MM.1S (cell line): Measurements from ENCODE around the gene EGR2.

ENCODE experiments used
- DNase-seq: peaks from one replicate; pipeline ENCODE4 v3.0.0-alpha.2; 2015
- H2AFZ ChIP-seq: fragments of 300-600 bp; sonication (generic); 2 replicates; pipeline ENCODE4 v1.6.0; 2016; ENCODE audit warnings: antibody characterized with exemption, low read length
- H3F3A ChIP-seq: fragments of 300-600 bp; sonication (generic); 2 replicates; pipeline ENCODE4 v1.6.1; 2016; ENCODE audit warnings: mild to moderate bottlenecking, antibody characterized with exemption, low read length, moderate library complexity, mixed read lengths; ENCODE audit not compliant: insufficient read depth
- H3K27ac ChIP-seq: fragments of 300-600 bp; sonication (generic); 2 replicates; pipeline ENCODE4 v1.5.1; 2016; ENCODE audit warnings: mild to moderate bottlenecking, low read length
- H3K27me3 ChIP-seq: fragments of 300-600 bp; sonication (generic); replicated peaks from 2 replicates; pipeline ENCODE4 v1.6.0; 2016; ENCODE audit warnings: low read length; ENCODE audit not compliant: insufficient read depth
- H3K36me3 ChIP-seq: fragments of 300-600 bp; sonication (generic); replicated peaks from 2 replicates; pipeline ENCODE4 v1.6.1; 2016; ENCODE audit warnings: mild to moderate bottlenecking, low read length, mixed read lengths; ENCODE audit not compliant: insufficient read depth
- H3K4me1 ChIP-seq: fragments of 300-600 bp; sonication (generic); 2 replicates; pipeline ENCODE4 v1.6.1; 2016; ENCODE audit warnings: low read length, mixed read lengths
- H3K4me2 ChIP-seq: fragments of 300-600 bp; sonication (generic); 2 replicates; pipeline ENCODE4 v1.6.0; 2016; ENCODE audit warnings: low read depth, low read length
- H3K4me3 ChIP-seq: fragments of 300-600 bp; sonication (generic); 2 replicates; pipeline ENCODE4 v1.5.1; 2016; ENCODE audit warnings: low read length, mixed read lengths
- H3K79me2 ChIP-seq: fragments of 300-600 bp; sonication (generic); 2 replicates; pipeline ENCODE4 v1.6.1; 2016; ENCODE audit warnings: mixed run types, low read length, mixed read lengths
- H3K9ac ChIP-seq: fragments of 300-600 bp; sonication (generic); 2 replicates; pipeline ENCODE4 v1.6.1; 2016; ENCODE audit warnings: low read length, mixed read lengths
- H3K9me2 ChIP-seq: fragments of 300-600 bp; sonication (generic); replicated peaks from 2 replicates; pipeline ENCODE4 v1.6.1; 2016; ENCODE audit warnings: mild to moderate bottlenecking, low read length, mixed read lengths; ENCODE audit not compliant: insufficient read depth
- H3K9me3 ChIP-seq: fragments of 300-600 bp; sonication (generic); replicated peaks from 2 replicates; pipeline ENCODE4 v1.6.1; 2016; ENCODE audit warnings: mild to moderate bottlenecking, low read length, mixed read lengths; ENCODE audit not compliant: insufficient read depth
- H4K20me1 ChIP-seq: fragments of 300-600 bp; sonication (generic); 2 replicates; pipeline ENCODE4 v1.6.1; 2016; ENCODE audit warnings: mild to moderate bottlenecking, low read length, moderate library complexity, mixed read lengths; ENCODE audit not compliant: insufficient read depth
- CTCF ChIP-seq: fragments of 300-600 bp; sonication (generic); IDR thresholded peaks from 2 replicates; pipeline ENCODE4 v1.5.1; 2016; ENCODE audit warnings: antibody characterized with exemption, low read length, mixed read lengths
- EZH2 ChIP-seq: fragments of 300-600 bp; sonication (generic); optimal IDR thresholded peaks from 2 replicates; pipeline ENCODE3; 2017; ENCODE audit warnings: low read depth, mild to moderate bottlenecking, antibody characterized with exemption, low read length, mixed read lengths
- EZH2phosphoT487 ChIP-seq: fragments of 300-600 bp; sonication (generic); IDR thresholded peaks from 2 replicates; pipeline ENCODE4 v1.6.1; 2018; ENCODE audit warnings: antibody characterized with exemption, low read length

The EGR2 gene

GRCh38 chr10:62795762-62796161 is 20.4 kb downstream of the EGR2 start:
- Histone ChIP-seq H3K4me3 (no peak overlapping the region), H3K9me2 (no peaks in the 10 kb centered on the region), H2AFZ (no peak overlapping the region), H3K36me3 (no peaks in the 10 kb centered on the region), H3K9me3 (no peaks in the 10 kb centered on the region), H3K79me2 (no peaks in the 10 kb centered on the region), H3K9ac (no peak overlapping the region), H3K27me3 (no peaks in the 10 kb centered on the region), H3K4me1 (no peaks in the 10 kb centered on the region), H3K27ac (no peak overlapping the region), H3F3A (no peaks in the 10 kb centered on the region), H4K20me1 (no peaks in the 10 kb centered on the region), H3K4me2 (no peak overlapping the region)
- no peak for TF ChIP-seq EZH2
- TF ChIP-seq CTCF: no peak
- TF ChIP-seq EZH2phosphoT487: no peak
- DNase-seq: no peak

DNA sequence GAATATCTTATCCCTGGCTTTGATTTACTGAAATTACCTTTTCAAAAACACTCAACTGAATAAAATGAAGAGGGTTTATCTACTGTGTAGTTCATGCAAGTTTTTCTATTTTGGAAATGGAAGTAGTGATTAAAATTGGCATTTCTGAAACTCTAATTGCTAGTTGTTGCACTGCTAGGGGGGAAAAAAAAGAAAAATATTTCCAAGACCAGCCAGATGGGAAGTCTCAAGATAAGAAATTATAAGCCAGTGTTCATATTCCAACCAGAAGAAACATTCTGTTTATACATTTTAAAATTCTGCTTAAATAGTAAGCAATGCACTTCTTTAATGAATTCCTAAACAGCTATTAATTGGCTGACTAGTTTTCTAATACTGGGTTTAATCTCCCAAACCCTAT is 21.1 kb downstream of the EGR2 start:
- Histone ChIP-seq H3F3A (no peaks in the 10 kb centered on the region), H3K79me2 (no peaks in the 10 kb centered on the region), H3K27ac (no peak overlapping the region), H4K20me1 (no peaks in the 10 kb centered on the region), H3K4me1 (no peaks in the 10 kb centered on the region), H3K9ac (no peak overlapping the region), H3K4me3 (no peak overlapping the region), H3K9me3 (no peaks in the 10 kb centered on the region), H3K27me3 (no peaks in the 10 kb centered on the region), H3K9me2 (no peaks in the 10 kb centered on the region), H3K4me2 (no peak overlapping the region), H2AFZ (no peak overlapping the region), H3K36me3 (no peaks in the 10 kb centered on the region)
- no peak for DNase-seq
- TF ChIP-seq EZH2phosphoT487: no peak
- TF ChIP-seq CTCF: no peak
- no peak for TF ChIP-seq EZH2

- no peak for TF ChIP-seq EZH2
- no peak for TF ChIP-seq EZH2phosphoT487
- TF ChIP-seq CTCF: no peak
- Histone ChIP-seq H2AFZ (no peak overlapping the region), H4K20me1 (no peaks in the 10 kb centered on the region), H3K9me3 (no peaks in the 10 kb centered on the region), H3K36me3 (no peaks in the 10 kb centered on the region), H3K79me2 (no peaks in the 10 kb centered on the region), H3K4me2 (no peak overlapping the region), H3K9me2 (no peaks in the 10 kb centered on the region), H3F3A (no peaks in the 10 kb centered on the region), H3K4me3 (no peak overlapping the region), H3K4me1 (no peaks in the 10 kb centered on the region), H3K9ac (no peak overlapping the region), H3K27ac (no peak overlapping the region), H3K27me3 (no peaks in the 10 kb centered on the region)
- no peak for DNase-seq
These were observed 21.9 kb downstream of the EGR2 start for GRCh38 chr10:62794306-62794705.
